Muscle layer of duodenum (tissue), 2 donors: ENCODE data around the gene BTAF1.
"Not testable (repeated sequence)": the region's sequence is repeated elsewhere in the genome, so short reads cannot be mapped to it uniquely, and the experiment has no call there.

Experiments
- H3K27ac ChIP-seq: one replicate; pipeline ENCODE4 v1.7.0; 2013; ENCODE audit warnings: mild to moderate bottlenecking, low read length
- H3K27me3 ChIP-seq: one replicate; pipeline ENCODE4 v1.7.0; 2013; ENCODE audit warnings: low read depth, mild to moderate bottlenecking, control low read depth, low read length
- H3K36me3 ChIP-seq, 2 donors: one replicate each; pipeline ENCODE4 v1.7.0; 2013; ENCODE audit warnings: low read length in 2 of 2, control low read depth in 1 of 2, mild to moderate bottlenecking in 1 of 2; ENCODE audit not compliant: insufficient read depth in 2 of 2, control insufficient read depth in 1 of 2
- H3K4me1 ChIP-seq, 2 donors: one replicate each; pipeline ENCODE4 v1.7.0; 2013; ENCODE audit warnings: low read length in 2 of 2, mild to moderate bottlenecking in 2 of 2, control low read depth in 1 of 2, moderate library complexity in 1 of 2; ENCODE audit not compliant: insufficient read depth in 2 of 2, control insufficient read depth in 1 of 2
- H3K4me3 ChIP-seq, 2 donors: one replicate each; pipeline ENCODE4 v1.7.0; 2013; ENCODE audit warnings: low read length in 2 of 2, low read depth in 1 of 2, mild to moderate bottlenecking in 1 of 2
- H3K9me3 ChIP-seq, 2 donors: one replicate each; pipeline ENCODE4 v1.7.0; 2013; ENCODE audit warnings: low read length in 2 of 2, control low read depth in 1 of 2, mild to moderate bottlenecking in 1 of 2; ENCODE audit not compliant: control insufficient read depth in 1 of 2
- donor health status: healthy.

The BTAF1 gene

DNA sequence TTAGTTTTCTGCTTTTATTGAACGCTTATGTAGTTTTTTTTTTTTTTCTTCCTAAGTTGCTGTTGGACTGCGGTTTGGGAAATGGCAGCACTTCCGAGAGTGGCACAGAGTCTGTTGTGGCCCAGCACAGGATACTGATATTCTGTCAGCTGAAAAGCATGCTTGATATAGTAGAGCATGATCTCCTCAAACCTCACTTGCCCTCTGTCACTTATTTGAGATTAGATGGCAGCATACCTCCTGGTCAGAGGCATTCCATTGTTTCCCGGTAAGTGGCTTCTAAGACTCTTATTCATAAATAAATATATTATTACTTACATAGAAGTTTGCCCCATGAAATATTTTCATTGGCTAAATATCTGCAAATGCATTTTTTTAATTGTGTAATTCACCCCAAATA, 101.1 kb downstream of the BTAF1 start:
- Histone ChIP-seq H3K36me3 (peaks cover 70 to 73% of the 10 kb centered on the region in 2 donors), H3K9me3 (no peaks in the 10 kb centered on the region), H3K4me1 (no peaks in the 10 kb centered on the region), H3K27ac (no peak overlapping the region), H3K27me3 (no peaks in the 10 kb centered on the region), H3K4me3 (no peak overlapping the region)

DNA sequence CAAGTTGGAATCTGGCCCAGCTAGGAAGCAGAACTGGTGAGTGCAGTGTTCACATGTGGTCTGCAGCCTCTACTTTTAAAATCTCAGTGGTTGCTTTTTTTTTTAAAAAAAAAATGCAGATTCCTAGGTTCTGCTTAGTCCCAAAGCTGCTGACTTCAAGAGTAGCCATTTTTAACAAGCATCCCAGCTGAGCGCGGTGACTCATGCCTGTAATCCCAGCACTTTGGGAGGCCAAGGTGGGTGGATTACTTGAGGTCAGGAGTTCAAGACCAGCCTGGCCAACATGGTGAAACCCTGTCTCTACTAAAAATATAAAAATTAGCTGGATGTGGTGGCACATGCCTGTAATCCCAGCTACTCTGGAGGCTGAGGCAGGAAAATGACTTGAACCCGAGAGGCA, 101.8 kb downstream of the BTAF1 start:
- not testable (repeated sequence) for H3K27me3 ChIP-seq, H3K9me3 ChIP-seq, H3K4me3 ChIP-seq, H3K27ac ChIP-seq, H3K4me1 ChIP-seq
- peaks cover 68 to 71% of the 10 kb centered on the region in 2 donors for H3K36me3 ChIP-seq

DNA sequence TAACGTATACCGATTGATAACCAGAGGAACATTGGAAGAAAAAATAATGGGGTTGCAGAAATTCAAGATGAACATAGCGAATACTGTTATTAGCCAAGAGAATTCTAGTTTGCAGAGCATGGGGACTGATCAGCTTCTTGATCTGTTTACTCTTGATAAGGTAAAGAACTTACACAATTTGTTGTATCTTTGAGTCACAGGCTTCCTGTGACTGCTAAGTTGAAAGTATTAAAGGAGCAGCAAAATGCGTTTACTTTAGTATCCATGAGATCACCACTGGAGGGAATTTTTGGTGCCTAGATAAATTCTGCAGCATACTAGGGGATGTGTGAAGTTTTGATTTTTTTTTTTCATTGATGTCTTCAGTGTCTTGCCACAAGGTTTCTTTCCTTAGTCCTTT, 103.6 kb downstream of the BTAF1 start:
- Histone ChIP-seq H3K27me3 (no peaks in the 10 kb centered on the region), H3K36me3 (peaks cover 63 to 64% of the 10 kb centered on the region in 2 donors), H3K4me3 (no peak overlapping the region), H3K4me1 (no peaks in the 10 kb centered on the region), H3K9me3 (no peaks in the 10 kb centered on the region), H3K27ac (no peak overlapping the region)

- Histone ChIP-seq H3K4me3 (no peak overlapping the region), H3K27ac (no peak overlapping the region), H3K27me3 (no peaks in the 10 kb centered on the region), H3K36me3 (peaks cover 32 to 37% of the 10 kb centered on the region in 2 donors), H3K4me1 (no peaks in the 10 kb centered on the region), H3K9me3 (no peaks in the 10 kb centered on the region)
Observed at GRCh38 chr10:92031580-92031979, 108.0 kb downstream of the BTAF1 start.

GRCh38 chr10:92033070-92033469, 109.5 kb downstream of the BTAF1 start:
- not testable (repeated sequence) for H3K4me3 ChIP-seq, H3K9me3 ChIP-seq, H3K4me1 ChIP-seq, H3K27me3 ChIP-seq, H3K27ac ChIP-seq
- peaks cover 18 to 22% of the 10 kb centered on the region in 2 donors for H3K36me3 ChIP-seq

DNA sequence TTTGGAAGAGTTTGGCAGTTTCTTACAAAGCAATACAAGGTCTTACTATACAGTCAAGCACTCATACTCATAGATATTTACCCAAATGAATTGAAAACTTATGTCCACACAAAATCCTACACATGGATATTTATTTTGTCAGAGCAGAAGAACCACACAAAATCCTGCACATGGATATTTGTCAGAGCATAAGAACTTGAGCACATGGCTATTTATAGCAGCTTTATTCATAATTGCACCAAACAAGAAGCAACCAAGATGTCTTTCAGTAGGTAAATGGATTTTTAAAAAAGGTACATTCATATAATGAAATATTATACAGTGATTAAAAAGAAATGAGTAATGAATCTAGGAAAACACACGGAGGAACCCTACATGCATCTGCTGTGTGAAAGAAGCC, 115.4 kb downstream of the BTAF1 start:
- H3K27me3 ChIP-seq, result no peaks in the 10 kb centered on the region
- H3K36me3 ChIP-seq, result peaks cover 0 to 4% of the 10 kb centered on the region in 2 donors
- H3K27ac ChIP-seq, result no peak overlapping the region
- H3K4me1 ChIP-seq, result no peaks in the 10 kb centered on the region
- H3K4me3 ChIP-seq, result no peak overlapping the region
- no peaks in the 10 kb centered on the region for H3K9me3 ChIP-seq

DNA sequence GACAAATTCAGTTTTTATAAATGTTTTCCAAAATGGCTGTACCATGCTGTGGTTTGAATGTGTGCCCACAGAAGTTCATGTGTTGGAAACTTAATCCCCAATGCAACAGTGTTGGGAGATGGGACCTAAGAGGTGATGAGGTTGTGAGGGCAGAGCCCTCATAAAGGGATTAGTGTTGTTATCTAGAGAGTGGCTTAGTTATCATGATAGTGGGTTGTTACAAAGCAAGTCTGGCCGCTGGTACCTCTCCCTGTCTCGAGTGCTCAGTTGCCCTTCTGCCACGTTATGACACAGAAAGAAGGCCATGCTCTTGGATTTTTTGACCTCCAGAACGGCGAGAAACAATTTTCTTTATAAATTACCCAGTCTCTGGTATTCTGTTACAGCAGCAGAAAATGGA, 119.0 kb downstream of the BTAF1 start:
- H3K9me3 ChIP-seq, result no peaks in the 10 kb centered on the region
- H3K27ac ChIP-seq, result no peak overlapping the region
- H3K36me3 ChIP-seq, result no peaks in the 10 kb centered on the region
- H3K4me1 ChIP-seq, result no peaks in the 10 kb centered on the region
- no peak overlapping the region for H3K4me3 ChIP-seq
- H3K27me3 ChIP-seq, result no peaks in the 10 kb centered on the region

DNA sequence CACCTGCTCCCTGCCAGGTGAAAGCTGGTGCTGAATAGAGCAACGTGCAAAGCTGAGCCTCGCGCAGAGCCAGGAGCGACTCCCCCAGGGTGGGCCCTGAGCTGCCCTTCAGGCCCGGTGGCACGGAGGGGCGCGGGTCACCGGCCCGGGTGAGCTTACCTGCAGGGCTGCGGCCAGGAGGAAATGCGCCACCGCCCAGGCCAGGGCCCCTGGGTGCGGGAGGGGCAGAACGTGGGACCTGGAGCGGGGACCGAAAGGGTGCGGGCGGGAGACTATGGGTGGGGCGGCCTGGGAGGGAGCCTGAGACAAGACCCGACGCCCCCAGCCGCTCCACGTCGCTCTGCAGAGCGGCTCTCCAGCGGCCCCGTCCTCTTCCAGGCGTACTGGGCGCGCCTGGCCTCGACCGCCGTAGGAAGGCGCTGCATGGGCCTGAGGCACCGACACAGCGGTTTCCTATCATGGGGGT, 122.1 kb downstream of the BTAF1 start:
- H3K27me3 ChIP-seq, result no peaks in the 10 kb centered on the region
- no peaks in the 10 kb centered on the region for H3K36me3 ChIP-seq
- no peak overlapping the region for H3K4me3 ChIP-seq
- H3K27ac ChIP-seq, result no peak overlapping the region
- no peaks in the 10 kb centered on the region for H3K4me1 ChIP-seq
- H3K9me3 ChIP-seq, result no peaks in the 10 kb centered on the region

DNA sequence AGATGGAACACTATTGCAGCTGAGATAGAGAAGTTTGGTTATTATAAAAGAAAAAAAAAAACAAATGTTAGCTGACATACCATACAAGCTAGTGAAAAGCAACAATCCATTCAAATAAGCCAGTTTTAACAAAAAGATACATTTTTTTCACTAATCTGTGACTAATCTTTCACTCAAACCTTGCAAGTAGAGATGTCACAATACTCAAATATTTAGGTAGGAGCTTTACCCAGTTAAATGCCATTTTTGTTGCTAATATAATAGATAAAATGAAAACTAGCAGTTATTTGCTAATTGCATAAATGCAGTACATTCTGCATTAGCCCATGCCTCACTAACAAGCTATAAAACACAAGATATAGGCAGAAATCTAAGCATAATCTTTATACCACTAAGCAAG, 123.6 kb downstream of the BTAF1 start:
- no peak overlapping the region for H3K4me3 ChIP-seq
- H3K27me3 ChIP-seq, result no peaks in the 10 kb centered on the region
- peaks cover 2 to 6% of the 10 kb centered on the region in 2 donors for H3K36me3 ChIP-seq
- no peaks in the 10 kb centered on the region for H3K4me1 ChIP-seq
- no peaks in the 10 kb centered on the region for H3K9me3 ChIP-seq
- no peak overlapping the region for H3K27ac ChIP-seq

DNA sequence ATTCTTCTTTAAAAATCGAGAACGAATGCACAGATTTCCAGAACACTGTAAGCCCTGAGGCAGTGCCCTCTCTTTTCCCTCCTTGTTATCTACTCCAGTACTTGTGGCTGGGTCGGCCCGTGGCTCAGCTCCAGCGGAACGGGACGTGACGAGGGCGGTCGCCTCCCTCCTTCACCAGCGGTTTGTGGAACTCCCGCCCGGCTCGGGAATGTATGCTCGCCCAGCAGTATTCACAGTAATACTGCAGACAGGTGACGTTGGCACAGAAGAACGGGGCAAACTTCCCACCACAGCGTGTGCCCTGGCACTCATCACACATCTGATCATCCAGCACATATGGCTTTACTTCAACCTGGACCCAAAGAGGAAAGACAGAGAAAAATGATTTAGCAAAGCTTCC, 128.5 kb downstream of the BTAF1 start:
- H3K4me1 ChIP-seq, result no peaks in the 10 kb centered on the region
- no peak overlapping the region for H3K27ac ChIP-seq
- H3K9me3 ChIP-seq, result no peaks in the 10 kb centered on the region
- H3K36me3 ChIP-seq, result peaks cover 13 to 16% of the 10 kb centered on the region in 2 donors
- H3K4me3 ChIP-seq, result no peak overlapping the region
- no peaks in the 10 kb centered on the region for H3K27me3 ChIP-seq

DNA sequence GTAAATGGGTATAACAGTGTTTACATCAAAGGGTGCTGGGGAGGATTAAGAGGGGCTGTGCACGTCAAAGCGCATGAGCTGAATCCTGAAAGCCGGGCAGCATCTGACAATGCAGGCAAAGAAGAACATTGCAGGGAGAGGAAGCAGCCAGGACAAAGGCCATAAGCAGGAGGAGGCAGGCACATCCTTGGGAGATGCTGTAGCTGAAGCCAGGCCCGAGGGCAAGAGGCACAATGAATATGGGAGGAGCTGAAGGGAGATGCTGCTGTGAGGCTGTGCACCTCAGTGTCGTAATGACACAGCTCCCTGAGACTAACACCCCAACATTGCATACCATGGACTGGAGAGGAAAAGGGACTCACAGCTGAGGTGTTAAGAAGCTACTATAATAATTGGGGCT, 129.2 kb downstream of the BTAF1 start:
- Histone ChIP-seq H3K36me3 (peaks cover 13 to 16% of the 10 kb centered on the region in 2 donors), H3K4me1 (no peaks in the 10 kb centered on the region), H3K27ac (no peak overlapping the region), H3K4me3 (no peak overlapping the region), H3K9me3 (no peaks in the 10 kb centered on the region), H3K27me3 (no peaks in the 10 kb centered on the region)

GRCh38 chr10:92054807-92055206, 131.2 kb downstream of the BTAF1 start:
- no peaks in the 10 kb centered on the region for H3K27me3 ChIP-seq
- H3K36me3 ChIP-seq, result peaks cover 13 to 16% of the 10 kb centered on the region in 2 donors
- no peaks in the 10 kb centered on the region for H3K4me1 ChIP-seq
- no peak overlapping the region for H3K4me3 ChIP-seq
- no peaks in the 10 kb centered on the region for H3K9me3 ChIP-seq
- H3K27ac ChIP-seq, result no peak overlapping the region
